GM12878 (cell line): ENCODE measurements around the gene SPC24. TPM values are rescaled to one million over a fixed set of nuclear protein-coding genes. Genes with fewer than 3 reads are reported as not detected.

Source experiments
- BCL11A ChIP-seq: IDR thresholded peaks from 2 replicates; pipeline ENCODE4 v1.6.1; 2011; ENCODE audit warnings: low read depth, low read length
- GABPA ChIP-seq: IDR thresholded peaks from 2 replicates; pipeline ENCODE4 v1.6.1; 2014; ENCODE audit warnings: antibody characterized with exemption, low read depth, mild to moderate bottlenecking, inconsistent platforms
- GATAD2B ChIP-seq: fragments of 450-650 bp; conservative IDR thresholded peaks from 2 replicates; pipeline ENCODE4 v1.6.1; 2017; ENCODE audit warnings: low read depth, mild to moderate bottlenecking, moderate library complexity
- HDGF ChIP-seq: fragments of 450-650 bp; IDR thresholded peaks from 2 replicates; pipeline ENCODE4 v1.6.1; 2016; ENCODE audit warnings: antibody characterized with exemption
- KDM1A ChIP-seq: fragments of 200-600 bp; sonication (generic); IDR thresholded peaks from 2 replicates; pipeline ENCODE4 v1.6.1; 2016; ENCODE audit warnings: borderline replicate concordance
- POLR2AphosphoS5 ChIP-seq: IDR thresholded peaks from 2 replicates; pipeline ENCODE4 v1.6.1; 2011; ENCODE audit warnings: mild to moderate bottlenecking, low read length, inconsistent platforms
- RAD21 ChIP-seq: IDR thresholded peaks from 2 replicates; pipeline ENCODE4 v1.6.1; 2011; ENCODE audit warnings: mild to moderate bottlenecking, low read depth, low read length, moderate library complexity; ENCODE audit not compliant: insufficient read depth
- RAD51 ChIP-seq: fragments of 450-650 bp; IDR thresholded peaks from 2 replicates; pipeline ENCODE4 v1.6.1; 2016; ENCODE audit warnings: moderate library complexity, mild to moderate bottlenecking, inconsistent platforms
- RELB ChIP-seq: fragments of 450-650 bp; IDR thresholded peaks from 2 replicates; pipeline ENCODE4 v1.6.1; 2017; ENCODE audit warnings: low read depth, mild to moderate bottlenecking, moderate library complexity
- REST ChIP-seq: IDR thresholded peaks from 2 replicates; pipeline ENCODE4 v1.6.1; 2012; ENCODE audit warnings: mild to moderate bottlenecking, low read depth, low read length
- RUNX3 ChIP-seq: IDR thresholded peaks from 2 replicates; pipeline ENCODE4 v1.6.1; 2012; ENCODE audit warnings: low read length, inconsistent platforms
- SPI1 ChIP-seq: IDR thresholded peaks from 2 replicates; pipeline ENCODE4 v1.6.1; 2011; ENCODE audit warnings: low read depth, mild to moderate bottlenecking, low read length, moderate library complexity, borderline replicate concordance; ENCODE audit not compliant: insufficient read depth
- ZNF384 ChIP-seq: IDR thresholded peaks from 2 replicates; pipeline ENCODE4 v1.6.1; 2012; ENCODE audit warnings: low read depth, mild to moderate bottlenecking, low read length, improper control_type of control experiment, borderline replicate concordance
- polyA plus RNA-seq, 11 experiments: library from polyadenylated mRNA; depleted of rRNA in 4 of 11; unstranded in 6 of 11; stranded (reverse) in 5 of 11; fragments of >200 nt; fragmentation: Nextera tagmentation in 4 of 11; fragmentation: Illumina TruSeq in 1 of 11; extraction: Ambion mirVana in 4 of 11; extraction: Trizol in 1 of 11; gene quantifications; 1 replicate in 1 of 11; 2 replicates in 10 of 11; pipeline versions ENCODE4 v1.2.1 to v1.2.3, GENCODE V29; 2011 to 2016; ENCODE audit warnings: inconsistent platforms in 2 of 11, missing spikeins in 2 of 11, low read depth in 1 of 11
- total RNA-seq, 4 experiments: library from RNA; depleted of rRNA in 3 of 4; stranded (reverse); fragments of >200 nt in 3 of 4; fragmentation: Illumina TruSeq in 1 of 4; extraction: Trizol in 1 of 4; gene quantifications; 2 replicates each; pipeline versions ENCODE4 v1.2.1 to v1.2.3, GENCODE V29; 2013 to 2021
- TF ChIP-seq, protein P1 (sequence below): fragments of 450-650 bp; conservative IDR thresholded peaks from 2 replicates; pipeline ENCODE4 v1.6.1; 2017; ENCODE audit warnings: mild to moderate bottlenecking, moderate library complexity
- TF ChIP-seq, protein P2 (sequence below): IDR thresholded peaks from 2 replicates; pipeline ENCODE4 v1.6.1; 2012; ENCODE audit warnings: low read depth, low read length, improper control_type of control experiment

The SPC24 gene
- total and polyA plus RNA-seq, 10 of the 15 experiments (the other 5 are each of a cell fraction or from before 2014, with no cell fraction given), result 9.4 to 72.6 (median 40.7) TPM

- TF ChIP-seq BCL11A (0 out of 2 replicates have a peak, but pooled peaks have one; percentile 10), GABPA (no peak), KDM1A (no peak), SPI1 (peak; percentile 12; the same call in 1 of the 2 replicates), RAD51 (no peak), REST (no peak), RUNX3 (0 out of 2 replicates have a peak, but pooled peaks have one; percentile 38), RAD21 (no peak), POLR2AphosphoS5 (0 out of 2 replicates have a peak, but pooled peaks have one; percentile 24), HDGF (no peak), GATAD2B (no peak), RELB (peak; percentile 62; the same call in 1 of the 2 replicates), ZNF384 (0 out of 2 replicates have a peak, but pooled peaks have one; percentile 25)
- TF ChIP-seq, protein P1, sequence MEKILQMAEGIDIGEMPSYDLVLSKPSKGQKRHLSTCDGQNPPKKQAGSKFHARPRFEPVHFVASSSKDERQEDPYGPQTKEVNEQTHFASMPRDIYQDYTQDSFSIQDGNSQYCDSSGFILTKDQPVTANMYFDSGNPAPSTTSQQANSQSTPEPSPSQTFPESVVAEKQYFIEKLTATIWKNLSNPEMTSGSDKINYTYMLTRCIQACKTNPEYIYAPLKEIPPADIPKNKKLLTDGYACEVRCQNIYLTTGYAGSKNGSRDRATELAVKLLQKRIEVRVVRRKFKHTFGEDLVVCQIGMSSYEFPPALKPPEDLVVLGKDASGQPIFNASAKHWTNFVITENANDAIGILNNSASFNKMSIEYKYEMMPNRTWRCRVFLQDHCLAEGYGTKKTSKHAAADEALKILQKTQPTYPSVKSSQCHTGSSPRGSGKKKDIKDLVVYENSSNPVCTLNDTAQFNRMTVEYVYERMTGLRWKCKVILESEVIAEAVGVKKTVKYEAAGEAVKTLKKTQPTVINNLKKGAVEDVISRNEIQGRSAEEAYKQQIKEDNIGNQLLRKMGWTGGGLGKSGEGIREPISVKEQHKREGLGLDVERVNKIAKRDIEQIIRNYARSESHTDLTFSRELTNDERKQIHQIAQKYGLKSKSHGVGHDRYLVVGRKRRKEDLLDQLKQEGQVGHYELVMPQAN, result no peak
- TF ChIP-seq, protein P2, sequence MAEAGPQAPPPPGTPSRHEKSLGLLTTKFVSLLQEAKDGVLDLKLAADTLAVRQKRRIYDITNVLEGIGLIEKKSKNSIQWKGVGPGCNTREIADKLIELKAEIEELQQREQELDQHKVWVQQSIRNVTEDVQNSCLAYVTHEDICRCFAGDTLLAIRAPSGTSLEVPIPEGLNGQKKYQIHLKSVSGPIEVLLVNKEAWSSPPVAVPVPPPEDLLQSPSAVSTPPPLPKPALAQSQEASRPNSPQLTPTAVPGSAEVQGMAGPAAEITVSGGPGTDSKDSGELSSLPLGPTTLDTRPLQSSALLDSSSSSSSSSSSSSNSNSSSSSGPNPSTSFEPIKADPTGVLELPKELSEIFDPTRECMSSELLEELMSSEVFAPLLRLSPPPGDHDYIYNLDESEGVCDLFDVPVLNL, result no peak
- TF ChIP-seq, all 136 proteins: peak for 26
Measured at GRCh38 chr19:11096210-11096841, 59.3 kb downstream of the SPC24 start (continued).
